ENCODE measurements around the gene TNPO2. TPM values are rescaled to one million over a fixed set of nuclear protein-coding genes. Genes with fewer than 3 reads are reported as not detected.

The TNPO2 gene
- total and polyA plus RNA-seq, 9 donors, result 19.6 to 68.6 (median 55.8) TPM

GRCh38 chr19:12668346-12668745 is 55.4 kb downstream of the TNPO2 start:
- H3K27me3 ChIP-seq (ENCODE audit: control insufficient read depth, insufficient read depth, low read length), result no peaks in the 10 kb centered on the region
- DNase-seq, result no peak
- peaks cover 39% of the 10 kb centered on the region for H3K36me3 ChIP-seq (ENCODE audit: control insufficient read depth, insufficient read depth, low read length)
- no peaks in the 10 kb centered on the region for H3K9me3 ChIP-seq (replicated peaks; ENCODE audit: control insufficient read depth, low read depth, low read length)
- peak overlapping the region; percentile 96 for H3K27ac ChIP-seq (ENCODE audit: low read length)
- 68% methylated on average over 4 of the region's 8 CpGs for WGBS (ENCODE audit: insufficient coverage)
- H3K4me1 ChIP-seq (ENCODE audit: control insufficient read depth, insufficient read depth, low read length), result peaks cover 34% of the 10 kb centered on the region
- H3K4me3 ChIP-seq (ENCODE audit: low read length), result peak overlapping the region; percentile 90

GRCh38 chr19:12667731-12668302 is 55.9 kb downstream of the TNPO2 start:
- WGBS (ENCODE audit: insufficient coverage), result 40% methylated on average over 1 of the region's 4 CpGs
- Histone ChIP-seq H3K4me1 (ENCODE audit: control insufficient read depth, insufficient read depth, low read length) (peaks cover 34% of the 10 kb centered on the region), H3K4me3 (ENCODE audit: low read length) (no peak overlapping the region), H3K9me3 (replicated peaks; ENCODE audit: control insufficient read depth, low read depth, low read length) (no peaks in the 10 kb centered on the region), H3K27me3 (ENCODE audit: control insufficient read depth, insufficient read depth, low read length) (no peaks in the 10 kb centered on the region), H3K27ac (ENCODE audit: low read length) (no peak overlapping the region), H3K36me3 (ENCODE audit: control insufficient read depth, insufficient read depth, low read length) (peaks cover 39% of the 10 kb centered on the region)
- no peak for DNase-seq

- Histone ChIP-seq H3K36me3 (ENCODE audit: control insufficient read depth, insufficient read depth, low read length) (peaks cover 40% of the 10 kb centered on the region), H3K4me3 (ENCODE audit: low read length) (peak within 1 kb of the TSS; percentile 90), H3K4me1 (ENCODE audit: control insufficient read depth, insufficient read depth, low read length) (peaks cover 34% of the 10 kb centered on the region), H3K9me3 (replicated peaks; ENCODE audit: control insufficient read depth, low read depth, low read length) (no peaks in the 10 kb centered on the region), H3K27ac (ENCODE audit: low read length) (peak within 1 kb of the TSS; percentile 31), H3K27me3 (ENCODE audit: control insufficient read depth, insufficient read depth, low read length) (no peaks in the 10 kb centered on the region)
- peak; percentile 87 for DNase-seq
- 2% methylated on average over 45 of the region's 46 CpGs for WGBS (ENCODE audit: insufficient coverage)
Observed at GRCh38 chr19:12666265-12667048, 57.3 kb downstream of the TNPO2 start, which contains the start of the genes MAN2B1 and WDR83. Gene MAN2B1 (minus strand): TSS chr19:12666742. CDS start chr19:12666701, 41 bp downstream. Gene WDR83 (plus strand): TSS chr19:12666807. CDS start chr19:12669791, 2,984 bp downstream.

- peak overlapping the region; percentile 90 for H3K4me3 ChIP-seq (ENCODE audit: low read length)
- no peaks in the 10 kb centered on the region for H3K9me3 ChIP-seq (replicated peaks; ENCODE audit: control insufficient read depth, low read depth, low read length)
- no peaks in the 10 kb centered on the region for H3K27me3 ChIP-seq (ENCODE audit: control insufficient read depth, insufficient read depth, low read length)
- no peak overlapping the region for H3K27ac ChIP-seq (ENCODE audit: low read length)
- peaks cover 44% of the 10 kb centered on the region for H3K36me3 ChIP-seq (ENCODE audit: control insufficient read depth, insufficient read depth, low read length)
- DNase-seq, result no peak
- 52% methylated on average over 6 of the region's 12 CpGs for WGBS (ENCODE audit: insufficient coverage)
- peaks cover 34% of the 10 kb centered on the region for H3K4me1 ChIP-seq (ENCODE audit: control insufficient read depth, insufficient read depth, low read length)
Observed at GRCh38 chr19:12665671-12666264, 58.0 kb downstream of the TNPO2 start.

- H3K27ac ChIP-seq (ENCODE audit: low read length), result no peak overlapping the region
- H3K36me3 ChIP-seq (ENCODE audit: control insufficient read depth, insufficient read depth, low read length), result peaks cover 48% of the 10 kb centered on the region
- peak; percentile 68 for DNase-seq
- no peak overlapping the region for H3K4me3 ChIP-seq (ENCODE audit: low read length)
- H3K27me3 ChIP-seq (ENCODE audit: control insufficient read depth, insufficient read depth, low read length), result no peaks in the 10 kb centered on the region
- H3K4me1 ChIP-seq (ENCODE audit: control insufficient read depth, insufficient read depth, low read length), result peaks cover 29% of the 10 kb centered on the region
- no peaks in the 10 kb centered on the region for H3K9me3 ChIP-seq (replicated peaks; ENCODE audit: control insufficient read depth, low read depth, low read length)
- 80% methylated on average over 10 of the region's 10 CpGs for WGBS (ENCODE audit: insufficient coverage)
Observed at GRCh38 chr19:12665281-12665573, 58.5 kb downstream of the TNPO2 start.

- peaks cover 48% of the 10 kb centered on the region for H3K36me3 ChIP-seq (ENCODE audit: control insufficient read depth, insufficient read depth, low read length)
- DNase-seq, result no peak
- no peaks in the 10 kb centered on the region for H3K9me3 ChIP-seq (replicated peaks; ENCODE audit: control insufficient read depth, low read depth, low read length)
- H3K4me3 ChIP-seq (ENCODE audit: low read length), result no peak overlapping the region
- peaks cover 25% of the 10 kb centered on the region for H3K4me1 ChIP-seq (ENCODE audit: control insufficient read depth, insufficient read depth, low read length)
- 81% methylated on average over 29 of the region's 29 CpGs for WGBS (ENCODE audit: insufficient coverage)
- no peaks in the 10 kb centered on the region for H3K27me3 ChIP-seq (ENCODE audit: control insufficient read depth, insufficient read depth, low read length)
- H3K27ac ChIP-seq (ENCODE audit: low read length), result no peak overlapping the region
Observed at GRCh38 chr19:12664406-12665280, 59.1 kb downstream of the TNPO2 start.

- Histone ChIP-seq H3K27ac (ENCODE audit: low read length) (no peak overlapping the region), H3K4me3 (ENCODE audit: low read length) (no peak overlapping the region), H3K36me3 (ENCODE audit: control insufficient read depth, insufficient read depth, low read length) (peaks cover 58% of the 10 kb centered on the region), H3K27me3 (ENCODE audit: control insufficient read depth, insufficient read depth, low read length) (no peaks in the 10 kb centered on the region), H3K4me1 (ENCODE audit: control insufficient read depth, insufficient read depth, low read length) (peaks cover 6% of the 10 kb centered on the region), H3K9me3 (replicated peaks; ENCODE audit: control insufficient read depth, low read depth, low read length) (no peaks in the 10 kb centered on the region)
- no peak for DNase-seq
- WGBS (ENCODE audit: insufficient coverage), result over 99% methylated on average over 8 of the region's 12 CpGs
Observed at GRCh38 chr19:12660980-12661379, 62.8 kb downstream of the TNPO2 start.

- Histone ChIP-seq H3K27me3 (ENCODE audit: control insufficient read depth, insufficient read depth, low read length) (no peaks in the 10 kb centered on the region), H3K9me3 (replicated peaks; ENCODE audit: control insufficient read depth, low read depth, low read length) (no peaks in the 10 kb centered on the region), H3K36me3 (ENCODE audit: control insufficient read depth, insufficient read depth, low read length) (peaks cover 48% of the 10 kb centered on the region), H3K4me1 (ENCODE audit: control insufficient read depth, insufficient read depth, low read length) (no peaks in the 10 kb centered on the region), H3K27ac (ENCODE audit: low read length) (no peak overlapping the region), H3K4me3 (ENCODE audit: low read length) (no peak overlapping the region)
- no peak for DNase-seq
- WGBS (ENCODE audit: insufficient coverage), result 93% methylated on average over 15 of the region's 22 CpGs
Observed at GRCh38 chr19:12657966-12658365, 65.8 kb downstream of the TNPO2 start.

- Histone ChIP-seq H3K27ac (ENCODE audit: low read length) (no peak overlapping the region), H3K27me3 (ENCODE audit: control insufficient read depth, insufficient read depth, low read length) (no peaks in the 10 kb centered on the region), H3K4me1 (ENCODE audit: control insufficient read depth, insufficient read depth, low read length) (no peaks in the 10 kb centered on the region), H3K4me3 (ENCODE audit: low read length) (no peak overlapping the region), H3K9me3 (replicated peaks; ENCODE audit: control insufficient read depth, low read depth, low read length) (no peaks in the 10 kb centered on the region), H3K36me3 (ENCODE audit: control insufficient read depth, insufficient read depth, low read length) (peaks cover 43% of the 10 kb centered on the region)
- DNase-seq, result no peak
- 62% methylated on average over 25 of the region's 50 CpGs for WGBS (ENCODE audit: insufficient coverage)
Observed at GRCh38 chr19:12656899-12657571, 66.7 kb downstream of the TNPO2 start.
